HCT116 (cell line): Measurements from ENCODE around the gene ACTL7A. TPM values are rescaled to one million over a fixed set of nuclear protein-coding genes. Genes with fewer than 3 reads are reported as not detected.

Experiments used
- ATAC-seq: fragments of 200-7000 bp; cut with Tn5 transposase; 2 replicates; pipeline ENCODE4 v1.9.1; 2020; ENCODE audit warnings: mild to moderate bottlenecking, moderate library complexity
- BruUV-seq: library from RNA; stranded (reverse); fragments of 400-500 nt; replicated peaks from 2 replicates; lab custom pipeline; 2021; lab: Mats Ljungman, UMichigan
- CTCF ChIA-PET: fragments of 300-600 bp; sonication (Branson Sonifier 250); formaldehyde crosslinking; loops from one replicate; lab custom pipeline; 2021; ENCODE audit warnings: antibody characterized with exemption; lab: Charles Lee
- POLR2A ChIA-PET: fragments of 300-600, 350-600 bp; sonication (Branson Sonifier 250); formaldehyde crosslinking; loops from one replicate; lab custom pipeline; 2021; ENCODE audit warnings: antibody characterized with exemption; lab: Charles Lee
- RAD21 ChIA-PET, 2 experiments: fragments of 300-600 bp; sonication (Branson Sonifier 250); formaldehyde crosslinking; loops; one replicate each; lab custom pipeline; 2023; ENCODE audit warnings: low total read pairs in 2 of 2; ENCODE audit not compliant: uncharacterized antibody in 2 of 2, unreplicated experiment in 2 of 2, low non-redundant PET in 1 of 2; lab: Charles Lee
- DNase-seq: peaks from one replicate; pipeline ENCODE4 v3.0.0-alpha.2; 2010; ENCODE audit warnings: low read depth, low spot score
- H2AFZ ChIP-seq: fragments of 200-600 bp; shearing (Covaris generic), sonication (generic); 2 replicates; pipeline ENCODE4 v1.6.1; 2017; ENCODE audit warnings: low read depth, mixed run types, mixed read lengths, antibody characterized with exemption, low read length; ENCODE audit not compliant: poor library complexity, severe bottlenecking
- H3K27ac ChIP-seq: 2 replicates; pipeline ENCODE4 v1.5.1; 2012; ENCODE audit warnings: low read depth, low read length
- H3K27me3 ChIP-seq: fragments of 200-600 bp; sonication (generic); 2 replicates; pipeline ENCODE4 v1.6.1; 2016; ENCODE audit warnings: mixed run types, low read length, mixed read lengths; ENCODE audit not compliant: insufficient read depth
- H3K36me3 ChIP-seq, 2 experiments: fragments of 200-500 bp in 1 of 2; fragments of 200-600 bp in 1 of 2; sonication (Bioruptor generic) in 1 of 2; sonication (generic) in 1 of 2; 2 replicates each; pipeline versions ENCODE4 v1.5.1 to v1.6.1; 2014 to 2016; ENCODE audit warnings: low read length in 2 of 2, inconsistent platforms in 1 of 2, mixed read lengths in 1 of 2, mixed run types in 1 of 2; ENCODE audit not compliant: insufficient read depth in 2 of 2, control insufficient read depth in 1 of 2
- H3K4me1 ChIP-seq, 2 experiments: fragments of 200-600 bp in 1 of 2; sonication (generic) in 1 of 2; 2 replicates each; pipeline versions ENCODE4 v1.5.1 to v1.6.1; 2012 to 2017; ENCODE audit warnings: low read length in 2 of 2, inconsistent platforms in 1 of 2, mild to moderate bottlenecking in 1 of 2, mixed read lengths in 1 of 2, mixed run types in 1 of 2, moderate library complexity in 1 of 2; ENCODE audit not compliant: insufficient read depth in 2 of 2, control insufficient read depth in 1 of 2
- H3K4me2 ChIP-seq: fragments of 200-600 bp; sonication (generic); 2 replicates; pipeline ENCODE4 v1.6.1; 2017; ENCODE audit warnings: mixed run types, low read length, mixed read lengths
- H3K4me3 ChIP-seq, 2 experiments: fragments of 200-600 bp in 1 of 2; sonication (generic) in 1 of 2; replicated peaks in 1 of 2; 2 replicates each; pipeline ENCODE4 v1.5.1; 2011 to 2016; ENCODE audit warnings: low read length in 2 of 2, control low read depth in 1 of 2, low read depth in 1 of 2, mild to moderate bottlenecking in 1 of 2, mixed read lengths in 1 of 2, mixed run types in 1 of 2
- H3K79me2 ChIP-seq: fragments of 200-600 bp; sonication (generic); 2 replicates; pipeline ENCODE4 v1.6.1; 2017; ENCODE audit warnings: mild to moderate bottlenecking, mixed run types, low read length, moderate library complexity, mixed read lengths; ENCODE audit not compliant: insufficient read depth
- H3K9ac ChIP-seq: fragments of 200-600 bp; sonication (generic); 2 replicates; pipeline ENCODE4 v1.6.1; 2016; ENCODE audit warnings: low read length, mixed read lengths
- H3K9me2 ChIP-seq: fragments of 200-600 bp; sonication (generic), shearing (Covaris generic); 2 replicates; pipeline ENCODE4 v1.6.1; 2017; ENCODE audit warnings: mixed run types, mild to moderate bottlenecking, moderate library complexity; ENCODE audit not compliant: insufficient read depth
- H3K9me3 ChIP-seq, 2 experiments: fragments of 200-500 bp in 1 of 2; fragments of 200-600 bp in 1 of 2; sonication (Bioruptor generic) in 1 of 2; sonication (generic) in 1 of 2; 2 replicates each; pipeline ENCODE4 v1.6.1; 2014 to 2017; ENCODE audit warnings: low read length in 2 of 2, mixed read lengths in 2 of 2, inconsistent platforms in 1 of 2, low read depth in 1 of 2, mild to moderate bottlenecking in 1 of 2, mixed run types in 1 of 2, moderate library complexity in 1 of 2; ENCODE audit not compliant: control insufficient read depth in 1 of 2, insufficient read depth in 1 of 2
- H4K20me1 ChIP-seq: fragments of 200-600 bp; sonication (generic), shearing (Covaris generic); 2 replicates; pipeline ENCODE4 v1.6.1; 2017; ENCODE audit warnings: mixed run types, mild to moderate bottlenecking, moderate library complexity; ENCODE audit not compliant: insufficient read depth
- CBX3 ChIP-seq: IDR thresholded peaks from 2 replicates; pipeline ENCODE4 v1.6.1; 2012; ENCODE audit warnings: low read depth
- CEBPB ChIP-seq: IDR thresholded peaks from 2 replicates; pipeline ENCODE4 v1.6.1; 2012; ENCODE audit warnings: low read depth
- EGR1 ChIP-seq: IDR thresholded peaks from 2 replicates; pipeline ENCODE4 v1.6.1; 2012; ENCODE audit warnings: low read depth
- EZH2 ChIP-seq: fragments of 200-600 bp; sonication (generic); IDR thresholded peaks from 2 replicates; pipeline ENCODE4 v1.6.1; 2017; ENCODE audit warnings: antibody characterized with exemption, mixed run types
- EZH2phosphoT487 ChIP-seq: fragments of 200-600 bp; IDR thresholded peaks from 2 replicates; pipeline ENCODE4 v1.6.1; 2018; ENCODE audit warnings: antibody characterized with exemption, borderline replicate concordance
- FOSL1 ChIP-seq: IDR thresholded peaks from 2 replicates; pipeline ENCODE4 v1.6.1; 2012; ENCODE audit warnings: low read depth
- POLR2AphosphoS5 ChIP-seq: IDR thresholded peaks from 2 replicates; pipeline ENCODE4 v1.6.1; 2011; ENCODE audit warnings: mild to moderate bottlenecking, low read depth, low read length, moderate library complexity
- RAD21 ChIP-seq: IDR thresholded peaks from 2 replicates; pipeline ENCODE4 v1.6.1; 2012; ENCODE audit warnings: low read depth, mild to moderate bottlenecking
- SP1 ChIP-seq: IDR thresholded peaks from 2 replicates; pipeline ENCODE4 v1.6.1; 2012; ENCODE audit warnings: low read depth
- SRF ChIP-seq: IDR thresholded peaks from 2 replicates; pipeline ENCODE4 v1.6.1; 2012; ENCODE audit warnings: low read depth
- ZFX ChIP-seq: fragments of 450-650 bp; IDR thresholded peaks from 2 replicates; pipeline ENCODE4 v1.6.1; 2017
- ZNF274 ChIP-seq: fragments of 200-500 bp; sonication (Bioruptor generic); IDR thresholded peaks from 2 replicates; pipeline ENCODE4 v1.6.1; 2014; ENCODE audit warnings: mild to moderate bottlenecking, low read depth, low read length, inconsistent platforms
- intact Hi-C: fragments of 100-400 bp; cut with micrococcal nuclease; formaldehyde crosslinking; loops from 2 replicates; pipeline ENCODE4 v1.10.0; 2022
- total RNA-seq: library from RNA; stranded (reverse); gene quantifications from one replicate; pipeline ENCODE4 v1.2.1, GENCODE V29; 2021; ENCODE audit not compliant: unreplicated experiment
- TF ChIP-seq, protein P1 (sequence below), 3 experiments: fragments of 200-600 bp in 1 of 3; sonication (generic) in 1 of 3; IDR thresholded peaks in 2 of 3; conservative IDR thresholded peaks in 1 of 3; 2 replicates each; pipeline ENCODE4 v1.5.1; 2012 to 2017; ENCODE audit warnings: low read depth in 2 of 3, low read length in 2 of 3, antibody characterized with exemption in 1 of 3, borderline replicate concordance in 1 of 3, control low read depth in 1 of 3, mild to moderate bottlenecking in 1 of 3, mixed read lengths in 1 of 3, mixed run types in 1 of 3, moderate library complexity in 1 of 3; ENCODE audit not compliant: insufficient read depth in 1 of 3
- TF ChIP-seq, protein P2 (sequence below): IDR thresholded peaks from 2 replicates; pipeline ENCODE4 v1.6.1; 2011; ENCODE audit warnings: mild to moderate bottlenecking, low read length, moderate library complexity; ENCODE audit not compliant: insufficient replicate concordance; ENCODE audit errors: extremely low read depth

The ACTL7A gene
- total RNA-seq, 1 experiment from 2014 or later: not detected

DNA sequence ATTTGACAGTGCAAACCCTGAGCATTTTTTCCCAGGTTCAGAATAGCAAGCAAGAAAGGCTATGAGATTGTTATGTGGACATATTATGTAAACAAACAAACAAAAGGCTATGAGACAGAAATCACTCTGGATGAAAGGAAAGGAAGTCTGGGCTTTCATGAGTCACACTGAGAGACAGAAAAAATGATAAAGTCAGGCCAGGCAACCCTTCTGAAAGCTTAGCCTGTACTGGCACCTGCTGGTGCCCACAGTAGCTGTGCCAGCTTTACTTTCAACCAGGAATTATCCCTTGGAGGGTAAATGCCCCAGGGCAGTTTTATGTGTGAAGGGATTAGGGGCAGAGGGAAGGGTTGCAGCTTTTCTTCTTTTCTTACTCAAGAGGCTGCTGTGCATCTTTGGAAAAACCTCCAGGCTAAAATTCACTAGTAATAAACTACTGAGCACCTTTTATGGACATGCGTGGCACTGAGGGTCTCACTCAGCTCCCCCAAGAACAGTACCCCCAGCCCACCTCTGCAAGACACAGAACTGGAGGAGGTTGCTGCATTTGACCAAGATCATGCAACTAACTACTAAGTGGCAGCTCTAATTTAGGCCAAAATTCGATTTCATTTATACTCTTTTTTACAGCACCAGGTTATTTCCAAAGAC, 48.0 kb upstream of the ACTL7A start:
- ChIA-PET RAD21 (interaction anchor here in 1 of 2 experiments (1.1 kb wide), 2 partner anchors 37 to 52 kb away, joined by 3 to 4 read pairs; no protein-coding TSS in a partner anchor), CTCF (interaction anchor here (0.7 to 1.8 kb wide), 10 partner anchors 37 to 1392 kb away, joined by 3 to 15 read pairs (median 4); no protein-coding TSS in a partner anchor), POLR2A (no interaction called here)
- peak; percentile 79 for ATAC-seq
- no peaks in the 10 kb centered on the region for H4K20me1 ChIP-seq
- BruUV-seq: no TSS peak
- peaks cover 3 to 23% of the 10 kb centered on the region in 2 experiments; a peak in 3 of 4 replicates for H3K4me1 ChIP-seq
- no peak overlapping the region for H3K27ac ChIP-seq
- intact Hi-C loops: loop anchor here (1.0 to 10.0 kb wide), 3 partner anchors 37 to 1389 kb away; no protein-coding TSS in a partner anchor
- H3K9me2 ChIP-seq: no peaks in the 10 kb centered on the region
- H3K9ac ChIP-seq: no peak overlapping the region
- TF ChIP-seq, protein P1, sequence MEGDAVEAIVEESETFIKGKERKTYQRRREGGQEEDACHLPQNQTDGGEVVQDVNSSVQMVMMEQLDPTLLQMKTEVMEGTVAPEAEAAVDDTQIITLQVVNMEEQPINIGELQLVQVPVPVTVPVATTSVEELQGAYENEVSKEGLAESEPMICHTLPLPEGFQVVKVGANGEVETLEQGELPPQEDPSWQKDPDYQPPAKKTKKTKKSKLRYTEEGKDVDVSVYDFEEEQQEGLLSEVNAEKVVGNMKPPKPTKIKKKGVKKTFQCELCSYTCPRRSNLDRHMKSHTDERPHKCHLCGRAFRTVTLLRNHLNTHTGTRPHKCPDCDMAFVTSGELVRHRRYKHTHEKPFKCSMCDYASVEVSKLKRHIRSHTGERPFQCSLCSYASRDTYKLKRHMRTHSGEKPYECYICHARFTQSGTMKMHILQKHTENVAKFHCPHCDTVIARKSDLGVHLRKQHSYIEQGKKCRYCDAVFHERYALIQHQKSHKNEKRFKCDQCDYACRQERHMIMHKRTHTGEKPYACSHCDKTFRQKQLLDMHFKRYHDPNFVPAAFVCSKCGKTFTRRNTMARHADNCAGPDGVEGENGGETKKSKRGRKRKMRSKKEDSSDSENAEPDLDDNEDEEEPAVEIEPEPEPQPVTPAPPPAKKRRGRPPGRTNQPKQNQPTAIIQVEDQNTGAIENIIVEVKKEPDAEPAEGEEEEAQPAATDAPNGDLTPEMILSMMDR (IDR thresholded peaks at IDR 0.05 in 2 of 3, conservative IDR thresholded peaks at IDR 0.05 in 1 of 3; ENCODE audit: borderline replicate concordance in 1 of 3, insufficient read depth in 1 of 3, low read depth in 2 of 3, low read length in 2 of 3): peak; percentile 61 to 78 (median 68); a peak in 5 of 6 replicates
- TF ChIP-seq FOSL1: peak; percentile 29; the same call in 1 of the 2 replicates
- TF ChIP-seq CBX3: no peak
- peak; percentile 94 for TF ChIP-seq RAD21
- TF ChIP-seq POLR2AphosphoS5: no peak
- no peak overlapping the region for H2AFZ ChIP-seq
- H3K9me3 ChIP-seq: no peaks in the 10 kb centered on the region
- no peaks in the 10 kb centered on the region for H3K79me2 ChIP-seq
- H3K4me2 ChIP-seq: no peak overlapping the region
- H3K36me3 ChIP-seq: no peaks in the 10 kb centered on the region
- no peaks in the 10 kb centered on the region for H3K27me3 ChIP-seq
- peak; percentile 38 for DNase-seq
- H3K4me3 ChIP-seq: no peak overlapping the region

- ChIA-PET POLR2A (no interaction called here), RAD21 (no interaction called here), CTCF (interaction anchor here (1.5 to 1.8 kb wide), 4 partner anchors 38 to 1393 kb away, joined by 4 to 15 read pairs (median 6); no protein-coding TSS in a partner anchor)
- Histone ChIP-seq H3K9me2 (no peaks in the 10 kb centered on the region), H3K9ac (no peak overlapping the region), H2AFZ (peak overlapping the region; percentile 27), H3K9me3 (no peaks in the 10 kb centered on the region), H3K4me1 (peaks cover 3 to 23% of the 10 kb centered on the region in 2 experiments; a peak in 3 of 4 replicates), H3K27ac (no peak overlapping the region), H3K79me2 (no peaks in the 10 kb centered on the region), H3K27me3 (no peaks in the 10 kb centered on the region), H4K20me1 (no peaks in the 10 kb centered on the region), H3K4me3 (no peak overlapping the region), H3K4me2 (peak overlapping the region; percentile 6; the same call in 1 of the 2 replicates), H3K36me3 (no peaks in the 10 kb centered on the region)
- ATAC-seq (peak; percentile 93), DNase-seq (peak; percentile 27)
- intact Hi-C loops: loop anchor here (10.0 kb wide), 1 partner anchor 1390 kb away; no protein-coding TSS in a partner anchor
- no TSS peak for BruUV-seq
- TF ChIP-seq CEBPB (no peak), ZFX (no peak), SRF (no peak), ZNF274 (no peak), EZH2 (no peak), EZH2phosphoT487 (no peak), SP1 (no peak; the same call in 1 of the 2 replicates), RAD21 (no peak), EGR1 (no peak)
- TF ChIP-seq, protein P2, sequence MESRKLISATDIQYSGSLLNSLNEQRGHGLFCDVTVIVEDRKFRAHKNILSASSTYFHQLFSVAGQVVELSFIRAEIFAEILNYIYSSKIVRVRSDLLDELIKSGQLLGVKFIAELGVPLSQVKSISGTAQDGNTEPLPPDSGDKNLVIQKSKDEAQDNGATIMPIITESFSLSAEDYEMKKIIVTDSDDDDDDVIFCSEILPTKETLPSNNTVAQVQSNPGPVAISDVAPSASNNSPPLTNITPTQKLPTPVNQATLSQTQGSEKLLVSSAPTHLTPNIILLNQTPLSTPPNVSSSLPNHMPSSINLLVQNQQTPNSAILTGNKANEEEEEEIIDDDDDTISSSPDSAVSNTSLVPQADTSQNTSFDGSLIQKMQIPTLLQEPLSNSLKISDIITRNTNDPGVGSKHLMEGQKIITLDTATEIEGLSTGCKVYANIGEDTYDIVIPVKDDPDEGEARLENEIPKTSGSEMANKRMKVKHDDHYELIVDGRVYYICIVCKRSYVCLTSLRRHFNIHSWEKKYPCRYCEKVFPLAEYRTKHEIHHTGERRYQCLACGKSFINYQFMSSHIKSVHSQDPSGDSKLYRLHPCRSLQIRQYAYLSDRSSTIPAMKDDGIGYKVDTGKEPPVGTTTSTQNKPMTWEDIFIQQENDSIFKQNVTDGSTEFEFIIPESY: no peak
Observed at GRCh38 chr9:108815156-108815555, 46.9 kb upstream of the ACTL7A start.
